HG03159 (cell line): ENCODE results near the gene LRPPRC.
"Not testable (repeated sequence)": the region's sequence is repeated elsewhere in the genome, so short reads cannot be mapped to it uniquely, and the experiment has no call there.

ENCODE experiments used
- ATAC-seq: cut with Tn5 transposase; IDR thresholded peaks from one replicate; pipeline ENCODE4 v1.9.1; 2021; ENCODE audit warnings: mild to moderate bottlenecking, moderate library complexity; ENCODE audit not compliant: unreplicated experiment

Gene LRPPRC

DNA sequence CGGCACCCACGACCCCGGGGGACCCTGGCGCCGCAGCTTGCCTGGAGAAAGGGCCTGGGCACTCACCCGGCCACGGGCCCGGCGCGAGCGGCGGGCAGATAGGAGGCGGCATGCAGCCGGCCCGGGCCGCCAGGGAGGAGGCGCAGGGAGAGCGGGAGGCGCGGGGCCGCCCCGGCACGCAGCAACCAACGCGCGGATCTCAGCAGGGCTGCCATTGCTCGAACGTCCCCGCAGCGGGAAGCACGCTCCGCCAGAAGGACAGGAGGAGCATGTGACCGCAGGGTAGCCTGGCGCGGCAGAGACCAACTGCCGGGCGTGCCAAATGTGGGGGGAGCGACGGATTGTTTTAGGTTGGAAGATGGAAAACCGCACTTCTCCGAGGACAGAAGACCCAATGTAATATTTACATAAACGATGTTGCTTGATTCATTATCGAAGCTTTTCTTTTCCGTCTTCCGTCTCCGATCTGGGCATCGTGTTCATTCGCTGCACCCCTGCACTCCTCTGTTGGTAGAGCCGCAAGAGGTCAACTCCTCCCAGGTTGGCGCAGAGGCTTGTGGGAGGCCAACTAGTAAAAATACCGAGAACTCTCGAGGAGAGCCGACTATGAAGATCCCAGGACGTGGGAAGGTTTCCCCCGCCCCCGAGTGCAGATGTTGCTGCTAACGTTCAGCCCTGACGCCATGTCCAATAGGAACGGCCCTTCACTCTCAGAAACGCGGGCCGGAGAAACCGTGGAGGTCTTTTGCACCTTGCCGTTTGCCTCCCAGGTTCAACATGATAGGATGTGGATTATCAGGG is at the start of gene LRPPRC:
LRPPRC (minus strand) TSS at position 257 of the 801 bp plus-strand sequence; CDS start at position 215, 42 bp downstream.
- ATAC-seq = peak; percentile 91

DNA sequence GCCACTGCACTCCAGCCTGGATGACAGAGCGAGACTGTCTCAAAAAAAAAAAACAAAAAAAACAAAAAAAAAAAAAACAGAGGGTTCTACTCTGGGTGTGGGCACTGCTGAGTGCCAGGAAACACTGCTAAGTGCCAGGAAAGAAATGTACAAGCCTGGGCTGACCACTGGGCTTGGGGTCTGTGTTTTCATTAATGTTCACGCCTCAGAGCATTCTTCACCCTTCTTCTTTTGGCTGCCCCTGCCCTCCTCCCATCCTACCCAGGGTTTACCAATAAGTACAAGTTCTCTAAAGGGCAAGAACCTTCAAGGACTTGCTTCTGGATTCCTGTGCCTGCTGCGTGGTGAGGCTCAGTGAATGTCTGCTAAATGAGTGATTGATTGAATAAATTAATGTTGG is 49.3 kb upstream of the LRPPRC start:
- no peak for ATAC-seq

- ATAC-seq = peak; percentile 99
Measured at GRCh38 chr2:44044281-44044720, 48.5 kb upstream of the LRPPRC start.

DNA sequence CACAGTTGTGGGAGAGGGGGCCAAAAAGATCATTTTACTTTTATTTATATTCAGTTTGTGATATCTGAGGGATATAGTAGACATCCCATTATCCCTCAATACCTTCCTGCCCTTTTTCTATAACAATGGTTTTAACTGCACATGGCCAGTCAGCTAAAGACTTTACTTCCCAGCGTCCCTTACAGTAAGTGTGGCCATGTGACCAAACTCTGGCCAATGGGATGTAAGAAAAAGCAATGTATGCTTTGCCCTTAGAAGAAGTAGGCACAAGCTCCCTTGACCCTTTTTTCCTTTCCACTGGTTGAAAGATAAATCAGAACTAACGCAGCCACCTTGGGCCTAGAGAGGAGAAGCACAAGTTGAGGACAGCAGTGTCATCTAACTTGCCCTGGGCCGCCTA is 44.6 kb upstream of the LRPPRC start:
- no peak for ATAC-seq

DNA sequence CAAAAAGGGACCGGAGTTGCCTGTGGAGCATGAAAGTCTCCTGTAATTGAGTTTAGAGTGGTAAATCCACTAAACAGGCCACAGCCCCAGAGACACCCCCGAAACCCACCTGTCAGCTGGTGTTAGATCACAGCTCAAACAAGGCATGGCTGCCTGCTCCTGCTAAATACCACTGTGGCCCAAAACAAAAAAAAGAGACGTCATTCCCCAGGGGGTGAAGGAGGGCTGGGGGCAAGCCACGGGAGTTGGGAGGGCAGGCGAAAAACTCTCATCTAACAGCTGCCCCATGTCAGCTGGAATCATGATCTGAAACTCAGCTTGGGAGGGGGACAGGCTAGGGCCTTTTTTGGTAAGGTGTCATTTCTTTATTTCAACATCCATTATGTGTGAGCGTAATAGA is 42.5 kb upstream of the LRPPRC start:
- no peak for ATAC-seq

GRCh38 chr2:44037221-44037620 is 41.4 kb upstream of the LRPPRC start:
- no peak for ATAC-seq

DNA sequence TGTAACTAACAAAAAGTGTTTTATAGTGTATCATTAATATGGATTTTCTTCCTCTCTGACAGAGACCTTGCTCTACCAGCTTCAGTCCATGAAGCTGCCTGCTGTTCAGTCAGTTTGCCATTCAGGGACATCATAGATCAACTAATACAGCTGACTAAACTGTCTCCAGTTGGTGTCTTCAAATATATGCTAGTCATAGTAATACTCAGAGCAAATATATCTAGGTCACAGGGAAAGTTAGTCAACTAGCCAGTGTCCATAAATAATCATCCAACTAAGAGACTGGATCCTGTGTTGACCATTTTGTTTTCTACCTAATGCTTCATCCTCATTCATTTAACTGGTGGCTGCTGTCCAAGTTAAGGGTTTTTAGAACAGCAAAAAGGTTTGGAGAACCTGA is 38.2 kb upstream of the LRPPRC start:
- no peak for ATAC-seq

DNA sequence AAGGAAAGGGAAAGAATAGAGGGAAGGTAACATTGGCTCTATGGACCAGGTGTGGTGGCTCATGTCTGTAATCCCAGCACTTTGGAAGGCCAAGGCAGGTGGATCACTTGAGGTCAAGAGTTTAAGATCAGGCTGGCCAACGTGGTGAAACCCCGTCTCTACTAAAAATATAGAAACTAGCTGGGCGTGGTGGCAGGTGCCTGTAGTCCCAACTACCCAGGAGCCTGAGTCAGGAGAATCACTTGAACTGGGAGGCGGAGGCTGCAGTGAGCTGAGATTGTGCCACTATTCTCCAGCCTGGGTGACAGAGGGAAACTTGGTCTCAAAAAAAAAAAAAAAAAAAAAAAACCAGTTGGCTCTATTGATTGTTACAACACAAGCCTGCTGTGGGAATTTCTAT is 31.3 kb upstream of the LRPPRC start:
- not testable (repeated sequence) for ATAC-seq

DNA sequence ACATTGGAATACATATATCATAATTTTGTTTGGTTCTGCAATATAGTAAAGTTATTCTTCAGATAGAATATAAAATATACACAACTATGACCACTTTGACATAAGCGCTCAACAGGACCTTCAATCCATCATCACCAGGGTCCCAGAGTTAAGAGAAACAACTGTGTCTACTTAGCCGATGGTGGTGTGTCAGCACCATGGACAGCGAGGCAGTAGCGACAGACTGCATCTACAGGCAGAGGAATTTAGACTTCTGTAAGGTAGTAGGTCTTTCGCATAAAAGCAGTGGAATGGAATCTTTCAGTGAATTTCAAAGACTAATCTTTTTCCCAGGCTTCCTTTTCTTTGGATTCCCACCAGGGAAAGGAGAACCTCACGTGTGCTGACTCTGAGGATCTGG is 20.5 kb upstream of the LRPPRC start:
- ATAC-seq = no peak

- no peak for ATAC-seq
Measured at GRCh38 chr2:44015239-44015638, 19.4 kb upstream of the LRPPRC start.

GRCh38 chr2:44013205-44013604 is 17.4 kb upstream of the LRPPRC start:
- ATAC-seq = not testable (repeated sequence)

GRCh38 chr2:44010266-44010665 is 14.5 kb upstream of the LRPPRC start:
- ATAC-seq = no peak

GRCh38 chr2:44009136-44009735 is 13.4 kb upstream of the LRPPRC start:
- ATAC-seq = no peak

DNA sequence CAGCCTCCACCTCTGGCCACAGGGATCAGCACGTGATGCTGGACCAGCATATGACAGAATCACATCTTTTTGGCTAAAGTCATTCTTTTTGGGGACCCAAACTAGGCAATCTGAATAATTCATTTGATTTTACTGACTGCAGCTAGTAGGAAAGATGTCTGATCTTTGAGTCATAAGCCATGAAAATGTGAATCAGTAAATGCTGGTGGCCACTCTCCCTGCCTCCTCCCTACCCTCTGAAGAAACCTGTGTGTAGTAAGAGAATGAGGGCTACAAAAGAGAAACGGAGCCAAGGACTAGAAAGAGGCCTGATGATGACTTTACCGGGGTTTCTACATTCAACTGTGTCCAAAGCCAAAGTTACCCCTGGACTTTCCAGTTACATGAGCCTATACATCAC is 10.1 kb upstream of the LRPPRC start:
- ATAC-seq = no peak

GRCh38 chr2:44004735-44005602 is 9.2 kb upstream of the LRPPRC start:
- ATAC-seq = no peak

DNA sequence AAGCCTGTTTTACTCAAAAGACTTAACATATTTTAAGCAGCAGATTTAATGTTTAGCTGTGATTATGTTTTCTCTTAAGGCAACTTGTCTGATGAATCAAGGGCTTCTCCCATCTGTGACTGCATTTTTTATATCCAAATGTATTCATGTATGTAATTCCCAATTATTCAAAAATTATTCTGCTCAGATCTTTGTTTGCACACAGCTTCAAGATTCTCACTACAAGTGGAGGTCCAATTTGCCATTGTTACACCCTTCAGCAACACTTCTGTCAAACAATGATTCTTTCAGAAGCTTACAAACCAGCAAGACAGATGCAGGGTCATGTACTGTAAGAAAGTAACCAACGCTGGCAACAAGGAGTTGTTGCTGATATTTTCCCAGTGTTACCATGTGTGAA is 5.9 kb upstream of the LRPPRC start:
- no peak for ATAC-seq

- no peak for ATAC-seq
Measured at GRCh38 chr2:43998263-43998662, 2.5 kb upstream of the LRPPRC start.

DNA sequence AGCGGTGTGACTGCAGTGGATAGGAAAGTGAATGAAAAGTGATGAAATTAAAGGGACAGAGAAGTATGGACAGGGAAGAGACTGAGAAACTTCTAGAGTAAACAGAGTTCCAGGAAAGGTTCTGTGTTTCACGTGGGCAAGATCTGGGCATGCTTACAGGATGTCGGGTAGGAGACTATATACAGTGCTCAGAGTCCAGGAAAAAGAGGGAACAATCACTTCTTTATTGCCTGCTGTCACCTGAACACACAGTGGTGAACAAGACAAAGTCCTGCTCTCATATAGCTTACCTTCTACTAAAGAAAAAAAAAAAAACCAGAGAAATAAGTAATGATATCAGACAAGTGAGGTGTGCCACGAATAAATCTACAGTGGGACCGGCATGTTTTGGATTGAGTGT is 2.4 kb downstream of the LRPPRC start:
- no peak for ATAC-seq

DNA sequence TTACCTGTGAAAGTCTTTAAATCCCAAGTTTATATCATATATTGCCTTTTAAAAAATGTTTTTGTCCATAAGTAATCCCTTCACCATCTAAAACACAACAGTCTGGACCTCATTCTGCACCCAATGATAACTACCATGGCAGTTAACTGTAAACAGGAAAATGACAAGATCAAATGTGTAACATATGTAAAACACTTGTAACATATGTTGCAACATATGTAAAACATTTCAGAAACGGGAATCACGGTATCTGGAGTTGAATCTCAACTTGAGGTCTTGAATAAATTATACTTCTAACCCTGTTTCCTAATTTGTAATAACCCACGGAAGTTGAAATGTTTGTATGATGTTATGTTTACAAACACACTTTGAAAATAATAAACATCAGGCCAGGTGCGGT is 6.2 kb downstream of the LRPPRC start:
- no peak for ATAC-seq

GRCh38 chr2:43986600-43986999 is 9.2 kb downstream of the LRPPRC start:
- ATAC-seq = no peak

DNA sequence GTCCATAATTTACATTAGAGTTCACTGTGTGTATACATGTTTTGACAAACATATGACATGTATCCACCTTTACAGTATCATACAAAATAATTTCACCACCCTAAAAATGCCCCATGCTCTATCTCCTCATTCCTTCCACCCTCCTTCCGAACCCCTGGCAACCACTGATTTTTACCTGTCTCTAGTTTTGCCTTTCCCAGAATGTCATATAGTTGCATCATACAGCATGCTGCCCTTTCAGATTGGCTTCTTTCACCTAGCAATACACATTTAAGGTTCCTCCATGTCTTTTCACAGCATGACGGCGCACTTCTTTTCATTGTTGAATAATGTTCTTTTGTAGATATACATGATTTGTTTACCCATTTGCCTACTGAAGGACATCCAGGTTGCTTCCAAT is 10.4 kb downstream of the LRPPRC start:
- ATAC-seq = no peak

- no peak for ATAC-seq
Measured at GRCh38 chr2:43984533-43984932, 11.3 kb downstream of the LRPPRC start.
